ENCODE measurements around the gene OGFRL1.

Gene OGFRL1

GRCh38 chr6:71299541-71300470 is 11.2 kb downstream of the OGFRL1 start:
- TF ChIP-seq FOXP2 (optimal IDR thresholded peaks at IDR 0.05; ENCODE audit: borderline replicate concordance, extremely low read depth, extremely low read length, insufficient read depth) (no peak), TAF1 (IDR thresholded peaks at IDR 0.05; ENCODE audit: borderline replicate concordance, insufficient read depth, low read length) (no peak), REST (IDR thresholded peaks at IDR 0.05; ENCODE audit: insufficient read depth in 1 of 2, low read depth in 2 of 2, low read length in 2 of 2) (no peak), POLR2AphosphoS5 (IDR thresholded peaks at IDR 0.05; ENCODE audit: low read depth, low read length) (no peak), SIN3A (IDR thresholded peaks at IDR 0.05; ENCODE audit: borderline replicate concordance, insufficient read depth, low read length) (no peak)

- no peak for TF ChIP-seq FOXP2 (optimal IDR thresholded peaks at IDR 0.05; ENCODE audit: borderline replicate concordance, extremely low read depth, extremely low read length, insufficient read depth)
- TF ChIP-seq REST (IDR thresholded peaks at IDR 0.05; ENCODE audit: insufficient read depth in 1 of 2, low read depth in 2 of 2, low read length in 2 of 2): no peak
- TF ChIP-seq TAF1 (IDR thresholded peaks at IDR 0.05; ENCODE audit: borderline replicate concordance, insufficient read depth, low read length): no peak
- TF ChIP-seq POLR2AphosphoS5 (IDR thresholded peaks at IDR 0.05; ENCODE audit: low read depth, low read length): no peak
- no peak for TF ChIP-seq SIN3A (IDR thresholded peaks at IDR 0.05; ENCODE audit: borderline replicate concordance, insufficient read depth, low read length)
Observed at GRCh38 chr6:71300561-71301168, 12.1 kb downstream of the OGFRL1 start.

GRCh38 chr6:71301546-71301945 is 12.9 kb downstream of the OGFRL1 start:
- no peak for TF ChIP-seq TAF1 (IDR thresholded peaks at IDR 0.05; ENCODE audit: borderline replicate concordance, insufficient read depth, low read length)
- no peak for TF ChIP-seq FOXP2 (optimal IDR thresholded peaks at IDR 0.05; ENCODE audit: borderline replicate concordance, extremely low read depth, extremely low read length, insufficient read depth)
- TF ChIP-seq POLR2AphosphoS5 (IDR thresholded peaks at IDR 0.05; ENCODE audit: low read depth, low read length): no peak
- TF ChIP-seq SIN3A (IDR thresholded peaks at IDR 0.05; ENCODE audit: borderline replicate concordance, insufficient read depth, low read length): no peak
- no peak for TF ChIP-seq REST (IDR thresholded peaks at IDR 0.05; ENCODE audit: insufficient read depth in 1 of 2, low read depth in 2 of 2, low read length in 2 of 2)

GRCh38 chr6:71309656-71310055 is 21.0 kb downstream of the OGFRL1 start:
- TF ChIP-seq REST (IDR thresholded peaks at IDR 0.05; ENCODE audit: insufficient read depth in 1 of 2, low read depth in 2 of 2, low read length in 2 of 2): no peak
- no peak for TF ChIP-seq POLR2AphosphoS5 (IDR thresholded peaks at IDR 0.05; ENCODE audit: low read depth, low read length)
- TF ChIP-seq FOXP2 (optimal IDR thresholded peaks at IDR 0.05; ENCODE audit: borderline replicate concordance, extremely low read depth, extremely low read length, insufficient read depth): no peak
- no peak for TF ChIP-seq SIN3A (IDR thresholded peaks at IDR 0.05; ENCODE audit: borderline replicate concordance, insufficient read depth, low read length)

Measured in PFSK-1 (cell line).